HG02885 (cell line): ENCODE data around the gene CKAP2.
A peak's percentile ranks its signal among the peaks of the same experiment; 100 is the strongest.
"Not testable (repeated sequence)": the region's sequence is repeated elsewhere in the genome, so short reads cannot be mapped to it uniquely, and the experiment has no call there.

Experiments
- ATAC-seq: cut with Tn5 transposase; IDR thresholded peaks from one replicate; pipeline ENCODE4 v1.9.1; 2021; ENCODE audit warnings: mild to moderate bottlenecking; ENCODE audit not compliant: unreplicated experiment, poor library complexity

CKAP2 gene

GRCh38 chr13:52451135-52451804, 4.0 kb upstream of the CKAP2 start:
- ATAC-seq, result no peak

DNA sequence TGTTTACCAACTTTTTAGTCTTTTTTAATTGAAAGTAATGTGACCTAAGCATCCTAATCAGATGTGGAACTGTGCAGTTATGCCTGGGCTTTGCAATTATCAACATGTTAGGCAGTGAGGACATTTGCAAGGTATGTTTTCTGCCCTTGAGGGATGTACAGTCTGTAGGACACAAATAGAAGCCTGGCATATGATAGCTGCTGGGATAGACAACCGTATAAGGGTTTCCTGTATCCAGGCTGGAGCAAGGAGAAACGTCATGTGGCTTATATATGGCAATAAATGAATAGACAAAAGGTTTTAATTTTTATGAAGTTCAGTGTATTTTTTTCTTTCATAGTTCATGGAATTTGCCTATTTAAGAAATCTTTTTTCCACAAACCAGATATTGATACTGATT, 2.8 kb upstream of the CKAP2 start:
- no peak for ATAC-seq

- ATAC-seq, result peak; percentile 33
Measured at GRCh38 chr13:52454459-52454819, 839 bp upstream of the CKAP2 start.

DNA sequence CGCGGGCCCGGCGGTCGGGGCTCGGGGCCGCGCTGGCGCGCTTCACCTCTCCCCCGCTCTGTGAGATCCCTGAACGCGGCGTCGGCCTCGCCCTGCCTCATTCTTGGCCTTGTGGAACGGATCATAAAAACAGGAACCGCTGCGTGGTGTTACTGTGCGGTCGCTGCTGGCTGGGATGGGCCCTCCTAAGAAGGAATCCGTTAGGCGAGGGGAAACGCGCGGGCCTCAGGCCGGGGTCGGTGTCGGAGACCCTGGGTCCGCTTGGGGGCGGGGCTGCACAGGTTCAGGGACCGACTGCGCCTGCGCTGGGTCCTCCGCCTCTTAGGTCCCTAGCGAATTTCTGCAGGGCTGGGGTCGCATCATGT, 381 bp downstream of the CKAP2 start:
- peak; percentile 32 for ATAC-seq

- no peak for ATAC-seq
Measured at GRCh38 chr13:52459668-52460067, 4.4 kb downstream of the CKAP2 start.

- ATAC-seq, result no peak
Measured at GRCh38 chr13:52461265-52461664, 6.0 kb downstream of the CKAP2 start.

GRCh38 chr13:52463526-52463925, 8.2 kb downstream of the CKAP2 start:
- ATAC-seq, result no peak

DNA sequence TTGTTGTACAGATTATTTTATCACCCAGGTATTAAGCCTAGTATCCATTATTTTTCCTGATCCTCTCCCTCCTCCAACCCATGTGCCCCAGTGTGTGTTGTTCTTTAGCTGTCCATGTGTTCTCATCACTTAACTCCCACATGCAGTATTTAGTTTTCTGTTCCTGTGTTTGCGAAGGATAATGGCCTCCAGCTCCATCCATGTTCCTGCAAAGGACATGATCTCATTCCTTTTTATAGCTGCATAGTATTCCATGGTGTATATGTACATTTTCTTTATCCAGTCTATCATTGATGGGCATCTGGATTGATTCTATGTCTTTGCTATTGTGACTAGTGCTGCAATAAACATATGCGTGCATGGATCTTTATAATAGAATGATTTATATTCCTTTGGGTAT, 13.2 kb downstream of the CKAP2 start:
- ATAC-seq, result not testable (repeated sequence)

GRCh38 chr13:52480677-52481428, 25.6 kb downstream of the CKAP2 start:
- ATAC-seq, result not testable (repeated sequence)

- ATAC-seq, result not testable (repeated sequence)
Measured at GRCh38 chr13:52487078-52487477, 31.8 kb downstream of the CKAP2 start.

- ATAC-seq, result not testable (repeated sequence)
Measured at GRCh38 chr13:52488763-52489162, 33.5 kb downstream of the CKAP2 start.

GRCh38 chr13:52491015-52491414, 35.7 kb downstream of the CKAP2 start:
- ATAC-seq, result not testable (repeated sequence)

GRCh38 chr13:52494241-52494640, 39.0 kb downstream of the CKAP2 start:
- not testable (repeated sequence) for ATAC-seq

GRCh38 chr13:52497979-52498378, 42.7 kb downstream of the CKAP2 start:
- ATAC-seq, result peak; percentile 42

DNA sequence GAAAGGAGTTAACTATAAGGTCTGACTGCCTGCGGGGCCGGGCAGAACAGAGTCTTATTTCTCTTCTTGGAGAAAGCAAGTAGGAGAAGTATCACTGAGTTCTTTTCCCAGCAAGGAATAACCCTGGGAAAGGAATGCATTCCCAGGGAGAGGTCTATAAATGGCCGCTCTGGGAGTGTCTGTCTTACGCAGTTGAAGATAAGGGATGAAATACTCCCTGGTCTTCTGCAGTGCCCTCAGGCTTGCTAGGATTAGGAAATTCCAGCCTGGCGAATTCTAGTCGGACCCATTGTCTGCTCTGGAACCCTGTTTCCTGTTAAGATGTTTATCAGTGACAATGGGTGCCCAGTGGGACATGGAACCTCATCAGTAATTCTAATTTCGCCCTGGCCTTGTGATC, 47.0 kb downstream of the CKAP2 start:
- not testable (repeated sequence) for ATAC-seq

GRCh38 chr13:52505843-52506242, 50.6 kb downstream of the CKAP2 start:
- not testable (repeated sequence) for ATAC-seq

- not testable (repeated sequence) for ATAC-seq
Measured at GRCh38 chr13:52509532-52509931, 54.3 kb downstream of the CKAP2 start.

DNA sequence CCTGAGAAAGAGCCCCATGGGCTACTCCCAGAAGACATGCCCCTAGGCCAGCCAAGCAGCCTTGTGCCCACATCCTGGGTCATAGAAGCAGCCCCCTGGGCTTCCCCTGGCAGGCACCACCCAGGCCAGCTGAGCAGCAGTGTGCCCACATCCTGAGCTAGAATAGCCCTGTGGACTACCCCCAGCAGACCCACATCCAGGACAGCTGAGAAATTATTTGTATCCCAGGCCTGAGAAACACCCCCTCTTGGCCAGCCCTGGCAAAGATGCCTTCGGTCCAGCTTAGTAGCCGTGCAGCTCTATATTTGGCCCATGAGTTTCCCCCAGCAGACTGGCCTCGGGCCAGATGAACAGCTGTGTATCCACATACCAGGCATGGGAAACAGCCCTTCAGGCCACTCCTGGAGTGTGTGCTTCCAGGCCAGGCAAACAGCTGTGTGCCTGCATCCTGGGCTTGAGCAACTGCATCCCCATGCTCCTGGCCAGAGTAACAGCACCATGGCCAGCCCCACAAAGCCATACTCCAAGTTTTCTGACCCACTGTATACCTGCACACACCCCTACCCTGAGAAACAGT, 55.0 kb downstream of the CKAP2 start:
- not testable (repeated sequence) for ATAC-seq

DNA sequence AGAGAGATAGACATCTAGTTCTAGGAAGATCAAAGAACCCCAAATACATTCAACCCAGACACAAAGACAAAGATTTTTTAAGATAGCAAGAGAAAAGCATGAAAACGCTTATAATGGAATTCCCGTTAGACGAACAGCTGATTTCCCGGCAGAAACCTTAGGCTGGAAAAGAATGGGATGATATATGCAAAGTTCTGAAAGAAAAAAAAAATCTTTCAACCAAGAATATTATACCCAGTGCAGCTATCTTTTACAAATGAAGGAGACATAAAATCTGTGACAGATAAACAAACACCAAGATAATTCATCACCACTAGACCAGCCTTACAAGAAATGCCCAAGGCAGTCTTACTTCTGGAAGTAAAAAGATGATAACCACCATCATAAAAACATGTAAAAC, 56.3 kb downstream of the CKAP2 start:
- ATAC-seq, result not testable (repeated sequence)

GRCh38 chr13:52513957-52514596, 58.8 kb downstream of the CKAP2 start:
- ATAC-seq, result not testable (repeated sequence)

DNA sequence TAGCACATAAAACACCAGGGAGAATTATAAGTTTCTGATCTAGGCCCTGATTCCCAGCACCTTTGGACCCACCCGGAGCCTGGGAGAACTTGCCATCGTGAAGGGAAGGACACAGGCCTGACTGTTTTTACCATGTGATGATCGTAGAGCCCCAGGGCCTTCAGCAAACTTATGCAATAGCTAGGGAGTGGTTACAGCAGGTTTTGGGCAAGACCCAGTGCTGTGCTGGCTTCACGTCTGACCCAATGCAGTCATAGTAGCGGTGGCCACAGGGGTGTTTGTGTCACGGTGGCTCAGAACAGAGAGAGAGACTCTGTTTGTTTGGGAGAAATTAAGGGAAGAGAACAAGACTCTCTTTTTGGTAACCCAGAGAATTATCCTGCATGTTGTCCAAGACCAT, 68.0 kb downstream of the CKAP2 start:
- not testable (repeated sequence) for ATAC-seq
